Measurements from ENCODE around the gene DUS1L. TPM values are rescaled to one million over a fixed set of nuclear protein-coding genes. Genes with fewer than 3 reads are reported as not detected.

Gene DUS1L
- total RNA-seq, 1 donor from 2014 or later = 45.1 TPM

DNA sequence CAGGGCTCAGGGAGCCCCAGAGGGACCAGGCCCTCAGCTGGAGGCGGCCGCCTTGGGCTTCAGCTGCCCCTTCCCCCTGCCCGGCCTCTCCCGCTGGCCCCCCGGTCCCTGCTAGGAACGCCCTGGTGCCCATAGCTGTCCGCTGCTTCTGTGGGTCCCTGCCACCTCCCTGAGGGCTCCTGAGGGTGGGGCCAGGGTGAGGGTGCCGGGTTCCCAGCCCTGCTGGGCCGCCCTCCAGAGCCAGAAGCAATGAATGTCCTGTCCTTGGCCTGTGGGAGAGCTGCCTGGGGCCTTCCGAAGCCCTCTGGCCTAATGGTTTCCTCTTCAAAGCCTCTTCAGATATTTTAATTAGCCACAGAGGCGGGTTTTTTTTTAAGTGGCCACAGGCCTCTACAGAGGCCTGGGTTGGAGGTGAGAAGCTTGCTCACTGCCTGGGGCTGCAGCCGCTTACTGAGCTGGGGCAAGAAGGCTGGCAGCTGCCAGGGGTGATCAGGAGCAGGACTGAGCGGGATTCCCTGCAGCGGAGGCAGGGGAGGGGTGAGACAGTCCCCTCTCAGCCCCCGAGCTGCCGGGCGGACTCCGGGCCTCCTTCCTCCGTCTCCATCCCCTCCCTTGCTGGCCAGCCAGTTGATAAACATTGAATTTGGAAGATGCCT, 52.8 kb downstream of the DUS1L start:
- DNase-seq = no peak

DNA sequence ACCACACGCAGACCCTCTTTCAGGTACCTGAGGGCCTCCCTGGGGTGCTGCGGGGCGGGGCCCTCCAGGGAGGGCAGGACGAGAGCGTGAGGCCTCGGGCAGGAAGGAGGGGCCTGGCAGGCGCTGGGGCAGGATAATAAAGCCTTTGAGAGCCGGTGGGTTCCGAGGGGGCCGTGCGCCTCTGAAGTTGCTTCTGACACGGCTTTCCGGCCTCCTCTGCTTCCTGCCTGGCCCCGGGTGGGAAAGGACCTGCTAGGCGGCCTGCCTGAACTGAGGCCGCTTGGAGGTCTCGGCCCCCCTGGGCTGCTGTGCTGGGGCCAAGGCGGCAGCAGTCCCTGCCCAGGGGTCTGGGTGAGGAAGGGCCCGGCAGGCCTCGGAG, 53.4 kb downstream of the DUS1L start:
- no peak for DNase-seq

DNA sequence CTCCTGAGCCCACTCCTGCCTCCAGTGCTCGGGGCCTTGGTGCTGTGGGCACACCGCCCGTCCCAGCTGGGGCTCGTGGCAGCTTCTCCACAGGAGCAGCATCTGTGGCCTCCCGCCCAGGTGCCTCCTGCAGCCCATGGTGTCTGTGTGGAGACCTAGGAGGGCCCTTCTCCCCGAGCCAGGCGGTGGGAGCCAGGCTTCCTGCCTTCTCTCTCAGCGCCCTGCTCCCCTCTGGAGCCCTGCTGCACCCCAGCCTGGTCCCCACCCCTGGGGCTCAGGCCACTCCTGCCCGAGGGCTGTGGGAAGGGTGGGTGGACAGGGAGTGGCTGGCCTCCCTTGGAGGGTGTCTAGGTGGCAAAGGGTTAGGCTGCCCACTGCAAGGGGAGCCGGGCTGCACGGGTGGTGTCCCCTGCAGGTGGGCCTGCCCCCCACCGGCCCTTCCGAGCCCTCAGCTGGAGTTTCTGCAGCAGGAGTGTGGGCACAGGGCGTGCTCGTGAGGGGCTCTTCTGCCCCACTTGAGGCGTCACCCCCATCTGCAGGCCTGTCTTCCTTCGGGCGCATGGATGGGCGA, 53.9 kb downstream of the DUS1L start:
- no peak for DNase-seq

DNA sequence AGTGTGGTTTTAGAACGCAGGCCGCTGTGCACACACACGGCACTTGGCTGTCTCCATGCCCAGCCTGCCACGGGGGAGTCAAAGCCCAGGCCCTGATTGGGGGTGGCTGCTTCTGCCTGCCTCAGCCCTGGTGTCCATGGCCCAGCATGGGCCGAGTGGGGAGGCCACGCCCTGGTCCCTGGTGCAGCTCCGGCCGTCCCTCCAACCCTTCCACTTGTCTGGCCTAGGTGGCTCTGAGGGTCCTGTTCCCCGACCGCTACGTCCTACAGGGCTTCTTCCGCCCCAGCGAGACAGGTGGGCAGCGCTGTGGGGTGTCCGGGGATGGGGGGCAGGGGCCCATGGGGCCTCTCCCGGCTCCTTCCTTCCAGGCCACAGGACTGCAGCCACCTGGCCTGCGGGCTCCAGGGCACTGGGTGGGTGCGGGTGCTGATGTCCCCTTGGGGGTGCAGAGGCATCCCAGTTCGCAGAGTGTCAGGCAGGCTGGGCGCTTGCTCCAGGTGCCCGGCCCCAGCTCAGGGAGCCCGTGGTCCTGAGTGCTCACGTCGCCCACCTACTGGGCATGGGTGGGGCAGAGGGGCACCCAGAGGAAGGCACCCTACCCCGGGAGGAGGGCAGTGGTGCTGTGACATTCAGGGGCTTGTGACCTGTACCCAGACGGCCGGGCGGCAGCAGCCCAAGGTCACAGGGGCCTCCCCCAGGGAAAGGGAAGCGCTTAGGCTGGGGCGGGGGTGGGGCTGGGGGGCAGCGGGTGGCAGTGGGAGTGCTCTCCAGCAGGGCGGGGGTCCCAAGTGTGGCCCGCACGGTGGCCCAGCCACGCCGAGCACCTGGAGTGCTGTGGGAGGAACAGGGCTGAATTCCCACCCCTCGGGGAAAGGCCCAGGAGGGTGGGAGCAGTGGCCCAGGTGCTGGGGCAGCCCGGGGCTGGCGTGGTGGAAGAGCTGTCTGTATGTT, 54.8 kb downstream of the DUS1L start:
- no peak for DNase-seq

DNA sequence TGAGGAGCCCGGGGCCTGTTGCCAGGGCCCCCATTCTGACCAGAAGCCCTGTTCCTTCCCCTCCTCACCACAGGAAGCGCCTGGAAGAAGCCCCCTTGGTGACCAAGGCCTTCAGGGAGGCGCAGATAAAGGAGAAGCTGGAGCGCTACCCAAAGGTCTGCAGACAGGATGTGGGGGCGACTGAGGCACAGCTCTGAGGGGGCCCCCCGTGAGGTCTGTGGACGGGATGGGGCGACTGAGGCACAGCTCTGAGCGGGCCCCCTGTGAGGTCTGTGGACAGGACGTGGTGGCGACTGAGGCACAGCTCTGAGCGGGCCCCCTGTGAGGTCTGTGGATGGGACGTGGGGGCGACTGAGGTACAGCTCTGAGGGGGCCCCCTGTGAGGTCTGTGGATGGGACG, 56.2 kb downstream of the DUS1L start:
- no peak for DNase-seq

DNA sequence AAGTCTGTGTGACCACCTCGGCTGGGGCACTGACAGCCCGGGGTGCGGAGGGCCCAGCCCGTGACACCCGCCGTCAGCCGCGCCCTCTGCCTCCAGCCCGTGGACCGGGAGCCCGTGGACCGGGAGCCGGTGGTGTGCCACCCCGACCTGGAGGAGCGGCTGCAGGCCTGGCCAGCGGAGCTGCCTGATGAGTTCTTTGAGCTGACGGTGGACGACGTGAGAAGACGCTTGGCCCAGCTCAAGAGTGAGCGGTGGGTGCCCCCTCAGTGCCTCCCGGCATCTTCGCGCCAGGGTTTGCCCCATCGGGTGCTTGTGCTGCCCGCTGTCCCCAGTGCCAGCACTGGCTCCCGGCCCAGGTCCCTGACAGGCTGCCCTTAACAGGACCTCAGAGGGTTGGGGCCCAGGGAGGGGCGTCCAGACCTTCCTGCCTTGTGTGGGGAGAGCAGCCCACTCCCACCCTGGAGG, 56.6 kb downstream of the DUS1L start:
- no peak for DNase-seq

DNA sequence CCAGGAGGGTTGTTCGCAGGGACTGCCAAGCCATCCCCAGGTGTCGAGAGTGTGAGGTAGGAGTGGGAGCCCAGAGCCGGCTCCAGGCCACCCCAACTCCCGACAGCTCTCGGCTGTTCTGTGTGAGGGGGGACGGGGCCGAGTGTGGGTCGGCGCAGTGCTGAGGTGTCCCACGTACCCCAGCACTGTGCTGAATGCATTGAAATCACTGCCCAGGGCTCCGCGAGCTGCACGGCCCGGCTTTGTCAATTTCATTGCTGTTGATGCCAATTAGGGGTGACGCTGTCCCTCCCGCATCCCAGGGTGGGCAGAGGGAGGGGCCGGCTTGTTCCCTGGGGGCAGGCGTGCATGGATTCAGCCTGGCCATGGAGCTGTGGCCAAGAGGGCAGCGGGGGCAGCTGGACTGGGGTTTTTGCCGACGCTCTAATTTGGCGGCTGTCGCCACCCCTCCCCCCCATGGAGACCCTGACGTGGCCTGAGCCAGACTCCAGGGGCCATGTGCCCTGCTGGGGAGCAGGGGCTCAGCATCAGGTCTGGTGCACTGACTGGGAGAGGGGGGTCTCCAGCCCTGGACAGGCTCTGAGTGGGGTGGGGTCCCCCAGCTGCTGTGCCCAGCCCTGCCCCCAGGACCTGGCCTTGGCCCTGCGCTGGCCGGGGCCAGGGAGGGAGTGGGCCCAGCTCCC, 57.2 kb downstream of the DUS1L start:
- no peak for DNase-seq

Other genes starting within 250 kb of the DUS1L start
- 111 TPM for gene MCRIP1, start 232.5 kb downstream of the DUS1L start, total RNA-seq
- gene PPP1R27, start 230.8 kb downstream of the DUS1L start, total RNA-seq = 11.9 TPM
- gene P4HB, start 205.3 kb downstream of the DUS1L start, total RNA-seq = 389 TPM
- gene ARHGDIA, start 194.5 kb downstream of the DUS1L start, total RNA-seq = 78.2 TPM
- 80.6 TPM for gene ALYREF, start 174.2 kb downstream of the DUS1L start, total RNA-seq
- gene ANAPC11, start 174.1 kb downstream of the DUS1L start, total RNA-seq = 144 TPM
- 1.0 TPM for gene NPB, start 163.6 kb downstream of the DUS1L start, total RNA-seq
- gene PCYT2, start 154.4 kb downstream of the DUS1L start, total RNA-seq = 10.5 TPM
- 9.1 TPM for gene SIRT7, start 147.6 kb downstream of the DUS1L start, total RNA-seq
- gene MAFG, start 138.1 kb downstream of the DUS1L start, total RNA-seq = 15.3 TPM
- gene PYCR1, start 128.5 kb downstream of the DUS1L start, total RNA-seq = 60.1 TPM
- gene MYADML2, start 118.6 kb downstream of the DUS1L start, total RNA-seq = 51.9 TPM
- 1.9 TPM for gene NOTUM, start 104.6 kb downstream of the DUS1L start, total RNA-seq
- 21.7 TPM for gene ASPSCR1, start 88.2 kb downstream of the DUS1L start, total RNA-seq
- 31.2 TPM for gene CENPX, start 42.9 kb downstream of the DUS1L start, total RNA-seq
- 8.5 TPM for gene LRRC45, start 42.5 kb downstream of the DUS1L start, total RNA-seq
- gene RAC3, start 34.1 kb downstream of the DUS1L start, total RNA-seq = 7.4 TPM
- 36.7 TPM for gene DCXR, start 28.1 kb downstream of the DUS1L start, total RNA-seq
- 35.7 TPM for gene RFNG, start 14.0 kb downstream of the DUS1L start, total RNA-seq
- 70.5 TPM for gene GPS1, start 13.9 kb downstream of the DUS1L start, total RNA-seq
- 33.8 TPM for gene FASN, start 32.4 kb upstream of the DUS1L start, total RNA-seq
- 24.7 TPM for gene CCDC57, start 147.0 kb upstream of the DUS1L start, total RNA-seq
- 142 TPM for gene SLC16A3, start 163.2 kb upstream of the DUS1L start, total RNA-seq
- 72.8 TPM for gene CSNK1D, start 207.9 kb upstream of the DUS1L start, total RNA-seq

Data from tongue (tissue), 2 donors.